GM13976 (cell line): ENCODE data around the gene HIGD2B.
"Not testable (repeated sequence)": the region's sequence is repeated elsewhere in the genome, so short reads cannot be mapped to it uniquely, and the experiment has no call there.

ENCODE experiments used
- DNase-seq: peaks from one replicate; pipeline ENCODE4 v3.0.0; 2012; ENCODE audit warnings: low spot score
- in situ Hi-C: fragments of 300-500 bp; cut with MboI; formaldehyde crosslinking; loops from one replicate; pipeline ENCODE4 v1.12.0; 2022; ENCODE audit warnings: low sequenced_read_pairs, mixed read lengths, inconsistent platforms; ENCODE audit not compliant: unreplicated experiment
- TF ChIP-seq, protein P1 (sequence below): IDR thresholded peaks from 2 replicates; pipeline ENCODE4 v1.5.1; 2012; ENCODE audit warnings: borderline replicate concordance, mild to moderate bottlenecking; ENCODE audit not compliant: insufficient read depth; ENCODE audit errors: extremely low read depth, missing control alignments, control extremely low read depth

Gene HIGD2B, protein sequence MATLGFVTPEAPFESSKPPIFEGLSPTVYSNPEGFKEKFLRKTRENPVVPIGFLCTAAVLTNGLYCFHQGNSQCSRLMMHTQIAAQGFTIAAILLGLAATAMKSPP

DNA sequence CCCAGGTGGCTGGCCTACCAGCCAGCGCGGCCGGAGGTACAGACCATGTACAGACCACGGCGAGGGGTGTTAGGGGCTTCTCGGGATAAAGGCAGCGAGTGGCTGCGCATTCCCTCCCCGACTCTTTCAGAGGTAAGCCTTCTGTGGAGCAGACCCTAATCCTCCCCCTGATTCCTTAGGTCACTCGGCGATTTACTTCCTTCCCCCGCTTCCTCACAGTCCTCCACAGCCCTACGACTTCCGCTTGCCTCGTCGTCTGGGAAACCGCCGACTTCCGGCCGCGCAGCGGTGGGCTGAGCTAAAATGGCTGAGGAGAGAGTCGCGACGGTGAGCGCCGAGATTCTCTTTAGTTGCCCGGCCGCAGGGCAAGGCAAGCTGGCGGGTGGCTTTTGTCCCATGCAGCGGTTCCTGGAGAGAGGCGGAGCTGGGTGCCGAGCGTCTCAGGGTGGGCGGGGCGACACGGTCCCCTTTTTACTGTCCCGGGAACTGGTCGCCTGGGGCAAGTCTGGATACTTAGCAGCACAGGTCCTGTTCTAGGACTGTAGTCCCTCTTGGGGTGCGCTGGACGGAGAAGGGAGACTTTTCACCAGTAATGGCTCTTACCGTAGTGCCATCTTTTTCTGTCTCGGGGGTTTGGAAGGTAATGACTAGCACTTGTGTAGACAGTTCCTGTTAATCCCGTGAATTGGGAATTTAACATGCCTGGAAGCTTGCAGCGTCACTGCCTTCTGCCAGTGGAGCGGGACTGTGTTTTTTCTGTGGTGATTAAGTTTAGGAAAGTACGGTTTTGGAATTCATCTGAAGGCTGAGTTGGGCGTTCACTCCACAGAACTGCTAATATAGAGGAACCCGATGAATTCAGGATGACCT lies at the start of gene HIGD2B, which contains the start of gene BBS4:
Gene HIGD2B (minus strand): TSS at position 258 of the 870 bp plus-strand sequence. CDS start 9,808 bp downstream, outside the sequence.
Gene BBS4 (plus strand): TSS at position 283 of the 870 bp plus-strand sequence. CDS start 21 bp downstream, at position 304.
- TF ChIP-seq, protein P1, sequence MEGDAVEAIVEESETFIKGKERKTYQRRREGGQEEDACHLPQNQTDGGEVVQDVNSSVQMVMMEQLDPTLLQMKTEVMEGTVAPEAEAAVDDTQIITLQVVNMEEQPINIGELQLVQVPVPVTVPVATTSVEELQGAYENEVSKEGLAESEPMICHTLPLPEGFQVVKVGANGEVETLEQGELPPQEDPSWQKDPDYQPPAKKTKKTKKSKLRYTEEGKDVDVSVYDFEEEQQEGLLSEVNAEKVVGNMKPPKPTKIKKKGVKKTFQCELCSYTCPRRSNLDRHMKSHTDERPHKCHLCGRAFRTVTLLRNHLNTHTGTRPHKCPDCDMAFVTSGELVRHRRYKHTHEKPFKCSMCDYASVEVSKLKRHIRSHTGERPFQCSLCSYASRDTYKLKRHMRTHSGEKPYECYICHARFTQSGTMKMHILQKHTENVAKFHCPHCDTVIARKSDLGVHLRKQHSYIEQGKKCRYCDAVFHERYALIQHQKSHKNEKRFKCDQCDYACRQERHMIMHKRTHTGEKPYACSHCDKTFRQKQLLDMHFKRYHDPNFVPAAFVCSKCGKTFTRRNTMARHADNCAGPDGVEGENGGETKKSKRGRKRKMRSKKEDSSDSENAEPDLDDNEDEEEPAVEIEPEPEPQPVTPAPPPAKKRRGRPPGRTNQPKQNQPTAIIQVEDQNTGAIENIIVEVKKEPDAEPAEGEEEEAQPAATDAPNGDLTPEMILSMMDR, result no peak
- DNase-seq, result peak; percentile 87
- in situ Hi-C loops, result no loop called here

DNA sequence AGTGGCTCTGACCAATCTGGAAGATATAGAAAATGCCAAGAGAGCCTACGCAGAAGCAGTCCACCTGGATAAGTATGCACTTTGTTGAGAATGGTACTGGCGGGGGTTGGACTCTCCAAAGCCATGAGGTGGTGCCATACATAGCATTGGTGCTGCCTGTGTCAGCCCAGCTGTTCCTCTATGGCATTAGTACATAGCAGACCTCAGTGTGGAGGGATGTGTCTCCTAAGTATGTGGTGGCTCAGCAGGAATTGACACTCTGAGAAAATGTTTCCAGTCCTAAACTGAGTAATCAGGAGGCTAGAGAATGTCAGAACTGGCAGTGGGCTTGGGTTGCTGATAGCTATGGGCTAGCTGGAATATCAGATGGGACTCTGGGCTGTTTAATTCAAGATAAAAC lies 49.1 kb upstream of the HIGD2B start:
- in situ Hi-C loops, result no loop called here

DNA sequence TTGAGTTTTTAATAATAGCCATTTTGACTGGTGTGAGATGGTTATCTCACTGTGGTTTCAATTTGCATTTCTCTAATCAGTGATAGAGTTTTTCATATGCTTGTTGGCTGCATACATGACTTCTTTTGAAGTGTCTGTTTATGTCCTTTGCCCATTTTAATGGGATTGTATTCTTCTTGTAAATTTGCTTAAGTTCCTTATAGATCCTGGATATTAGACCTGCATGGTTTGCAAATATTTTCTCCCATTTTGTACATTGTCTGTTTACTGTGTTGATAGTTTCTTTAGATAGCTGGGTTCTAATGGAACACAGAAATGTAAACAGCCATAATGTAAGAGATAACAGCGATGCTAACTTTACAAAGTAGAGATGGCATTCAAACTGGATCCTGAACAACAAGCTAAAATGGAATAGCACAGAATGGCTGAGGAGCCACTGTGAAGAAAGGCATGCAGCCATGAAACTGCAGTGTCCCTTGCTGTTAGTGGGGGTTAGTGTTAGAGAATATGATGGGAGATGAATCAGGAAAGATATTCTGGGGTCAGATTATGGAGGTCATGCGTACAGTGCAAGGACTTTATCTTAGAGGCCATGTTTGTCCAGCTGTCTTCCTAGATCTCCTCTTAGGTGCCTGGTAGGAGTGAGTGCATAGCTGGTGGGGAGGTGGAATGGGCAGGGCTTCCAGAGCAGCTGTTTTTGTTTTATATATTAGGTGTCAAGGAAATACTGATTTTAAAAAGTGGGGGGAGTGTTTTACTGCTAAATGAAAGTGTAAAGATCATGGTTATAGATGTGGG lies 48.2 kb upstream of the HIGD2B start:
- DNase-seq, result no peak
- in situ Hi-C loops, result no loop called here

More for the DNA sequence above, 49.1 kb upstream of the HIGD2B start:
- TF ChIP-seq, protein P1, result no peak
- no peak for DNase-seq

DNA sequence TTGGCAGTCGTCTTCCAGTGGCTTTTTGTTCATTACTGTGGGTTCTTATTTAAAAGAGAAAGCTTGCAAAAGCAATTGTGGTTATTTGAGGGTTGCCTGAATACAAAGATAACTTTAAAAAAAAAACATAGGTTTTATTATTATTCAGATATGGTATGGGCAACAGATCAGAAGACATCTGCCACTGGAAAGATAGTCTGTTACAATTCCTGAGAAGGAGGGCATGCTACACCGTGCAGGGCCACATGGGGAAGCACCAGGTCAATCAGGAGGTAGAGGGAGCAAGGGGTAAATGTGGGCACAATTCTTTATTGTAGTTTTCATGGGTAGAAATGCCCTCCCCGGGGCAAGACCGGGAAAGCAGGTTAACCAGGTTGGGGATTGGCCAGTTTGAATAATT lies 46.5 kb upstream of the HIGD2B start:
- DNase-seq, result no peak
- TF ChIP-seq, protein P1, result peak; percentile 6
- in situ Hi-C loops, result no loop called here

More for the DNA sequence above, 48.2 kb upstream of the HIGD2B start:
- TF ChIP-seq, protein P1, result no peak

DNA sequence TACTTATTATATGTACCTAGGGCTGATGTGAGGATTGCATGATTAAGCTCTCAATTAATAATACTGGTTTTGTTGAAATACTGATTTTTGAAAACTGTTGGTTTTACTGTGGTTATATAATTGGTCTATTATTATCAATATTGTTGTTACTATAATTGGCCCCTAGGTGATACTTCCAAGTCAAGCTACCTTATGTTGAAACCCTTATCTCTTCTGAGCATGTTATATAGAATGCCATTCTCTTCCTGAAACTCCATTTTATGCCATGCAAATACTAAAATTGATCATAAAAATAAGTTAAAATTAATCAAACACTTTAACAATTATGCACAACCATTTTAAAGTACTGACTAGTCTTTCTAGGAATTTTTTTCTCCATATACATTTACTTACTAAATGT lies 46.1 kb upstream of the HIGD2B start:
- in situ Hi-C loops, result no loop called here
- DNase-seq, result no peak
- TF ChIP-seq, protein P1, result no peak

DNA sequence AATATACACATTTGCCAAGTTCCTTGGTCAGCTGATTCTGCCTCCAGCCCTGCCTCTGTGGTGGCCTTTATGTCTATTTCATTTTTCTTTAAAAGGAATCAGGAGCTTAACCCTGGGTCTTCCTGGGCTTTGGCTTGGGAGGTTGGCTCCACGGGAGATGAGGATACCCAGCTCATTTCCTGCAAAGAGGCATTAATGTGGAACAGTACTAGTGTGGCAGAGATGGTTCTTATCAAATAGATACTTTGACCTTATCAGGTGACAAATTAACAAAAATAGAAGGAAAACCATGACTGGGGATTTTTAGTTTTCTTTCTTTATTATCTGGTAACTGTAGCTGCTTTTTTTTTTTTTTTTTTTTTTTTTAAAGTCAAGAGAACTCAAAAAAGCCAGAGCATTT lies 42.8 kb upstream of the HIGD2B start:
- in situ Hi-C loops, result no loop called here
- no peak for DNase-seq
- TF ChIP-seq, protein P1, result no peak

DNA sequence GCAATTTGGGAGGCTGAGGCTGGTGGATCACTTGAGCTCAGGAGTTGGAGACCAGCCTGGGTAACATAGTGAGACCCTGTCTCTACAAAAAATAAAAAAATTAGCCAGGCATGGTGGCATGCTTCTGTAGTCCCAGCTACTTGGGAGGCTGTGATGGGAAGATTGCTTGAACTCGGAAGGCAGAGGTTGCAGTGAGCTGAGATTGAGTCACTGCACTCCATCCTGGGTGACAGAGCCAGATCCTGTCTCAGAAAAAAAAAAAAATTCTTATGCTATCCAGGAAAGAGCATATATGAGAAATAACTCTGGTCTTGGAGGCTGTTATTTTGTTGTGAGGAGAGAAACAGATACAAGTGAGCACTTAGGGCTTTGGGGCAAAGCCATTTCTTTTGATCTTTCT lies 42.3 kb upstream of the HIGD2B start:
- DNase-seq, in situ Hi-C loops: not testable (repeated sequence)
